Measurements from ENCODE around the gene CDH11. TPM values are rescaled to one million over a fixed set of nuclear protein-coding genes. Genes with fewer than 3 reads are reported as not detected.

The CDH11 gene
- total and polyA plus RNA-seq, 8 donors: 2.2 to 171 (median 15.2) TPM

GRCh38 chr16:65049679-65050078 is 72.2 kb downstream of the CDH11 start:
- H3K4me3 ChIP-seq: no peak overlapping the region
- peaks cover 0 to 2% (median 0%) of the 10 kb centered on the region in 4 donors for H3K4me1 ChIP-seq
- peaks cover 0 to 34% (median 3%) of the 10 kb centered on the region in 4 donors for H3K36me3 ChIP-seq
- H3K27ac ChIP-seq: no peak overlapping the region
- TF ChIP-seq, protein P1, sequence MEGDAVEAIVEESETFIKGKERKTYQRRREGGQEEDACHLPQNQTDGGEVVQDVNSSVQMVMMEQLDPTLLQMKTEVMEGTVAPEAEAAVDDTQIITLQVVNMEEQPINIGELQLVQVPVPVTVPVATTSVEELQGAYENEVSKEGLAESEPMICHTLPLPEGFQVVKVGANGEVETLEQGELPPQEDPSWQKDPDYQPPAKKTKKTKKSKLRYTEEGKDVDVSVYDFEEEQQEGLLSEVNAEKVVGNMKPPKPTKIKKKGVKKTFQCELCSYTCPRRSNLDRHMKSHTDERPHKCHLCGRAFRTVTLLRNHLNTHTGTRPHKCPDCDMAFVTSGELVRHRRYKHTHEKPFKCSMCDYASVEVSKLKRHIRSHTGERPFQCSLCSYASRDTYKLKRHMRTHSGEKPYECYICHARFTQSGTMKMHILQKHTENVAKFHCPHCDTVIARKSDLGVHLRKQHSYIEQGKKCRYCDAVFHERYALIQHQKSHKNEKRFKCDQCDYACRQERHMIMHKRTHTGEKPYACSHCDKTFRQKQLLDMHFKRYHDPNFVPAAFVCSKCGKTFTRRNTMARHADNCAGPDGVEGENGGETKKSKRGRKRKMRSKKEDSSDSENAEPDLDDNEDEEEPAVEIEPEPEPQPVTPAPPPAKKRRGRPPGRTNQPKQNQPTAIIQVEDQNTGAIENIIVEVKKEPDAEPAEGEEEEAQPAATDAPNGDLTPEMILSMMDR (IDR thresholded peaks at IDR 0.05): no peak
- TF ChIP-seq EP300 (IDR thresholded peaks at IDR 0.05): no peak
- TF ChIP-seq POLR2AphosphoS5 (IDR thresholded peaks at IDR 0.05): no peak
- TF ChIP-seq POLR2A (IDR thresholded peaks at IDR 0.05): no peak
- intact Hi-C loops (cut with DNase I; ENCODE audit: low total_unique reads): no loop called here
- no peaks in the 10 kb centered on the region for H3K27me3 ChIP-seq
- no peaks in the 10 kb centered on the region for H3K9me3 ChIP-seq
- no peak for DNase-seq
- 48 to 66% (median 55%) methylated on average over 3 of the region's 3 CpGs for WGBS, 5 donors

DNA sequence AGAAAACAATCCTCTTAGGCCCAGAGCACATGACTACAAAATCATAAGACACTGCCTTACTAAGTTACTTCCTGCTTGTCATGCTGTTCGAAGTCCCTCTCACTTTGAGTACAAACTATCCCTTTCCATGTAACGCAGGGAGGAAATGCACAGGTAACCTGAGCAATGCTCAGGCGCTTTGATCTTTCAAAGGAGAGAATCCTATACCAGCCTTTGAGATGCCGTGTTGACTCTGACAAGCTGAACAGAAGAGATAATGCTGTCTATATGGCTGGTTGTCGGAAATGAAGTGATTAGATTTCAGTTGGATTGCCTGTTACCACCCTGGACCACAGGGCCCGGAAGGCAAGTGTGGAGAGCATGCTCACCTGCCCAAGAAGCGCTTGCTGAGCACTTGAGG is 75.9 kb downstream of the CDH11 start:
- Histone ChIP-seq H3K27ac (no peak overlapping the region), H3K4me3 (no peak overlapping the region), H3K4me1 (peaks cover 0 to 4% (median 0%) of the 10 kb centered on the region in 4 donors), H3K9me3 (no peaks in the 10 kb centered on the region), H3K27me3 (no peaks in the 10 kb centered on the region), H3K36me3 (peaks cover 0 to 21% (median under 1%) of the 10 kb centered on the region in 4 donors)
- DNase-seq: no peak
- TF ChIP-seq EP300 (IDR thresholded peaks at IDR 0.05) (no peak), POLR2A (IDR thresholded peaks at IDR 0.05) (no peak), POLR2AphosphoS5 (IDR thresholded peaks at IDR 0.05) (no peak)
- TF ChIP-seq, protein P1 (IDR thresholded peaks at IDR 0.05): no peak
- 70 to 82% (median 74%) methylated on average over 7 of the region's 7 CpGs for WGBS, 5 donors
- intact Hi-C loops (cut with DNase I; ENCODE audit: low total_unique reads): no loop called here

DNA sequence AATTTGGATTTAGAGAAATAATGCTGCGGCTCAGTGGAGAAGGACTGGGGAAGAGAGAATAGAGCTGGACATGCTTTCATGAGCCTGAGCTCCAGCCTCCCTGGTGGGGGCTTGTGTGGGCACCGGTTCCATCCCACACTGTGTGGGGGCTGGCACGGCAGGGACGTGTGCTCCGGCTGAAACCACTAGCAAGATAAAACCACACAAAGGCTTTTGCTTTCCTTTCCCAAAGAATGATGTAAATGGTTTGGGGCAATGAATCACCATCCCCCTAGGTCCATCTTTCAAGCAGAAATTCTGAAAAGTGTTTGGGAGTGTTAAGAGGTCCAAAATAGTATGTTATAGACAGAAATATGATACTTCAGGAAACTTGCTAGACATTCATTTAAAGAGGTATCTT is 77.0 kb downstream of the CDH11 start:
- no peak for TF ChIP-seq POLR2AphosphoS5 (IDR thresholded peaks at IDR 0.05)
- TF ChIP-seq, protein P1 (IDR thresholded peaks at IDR 0.05): no peak
- no peak for TF ChIP-seq POLR2A (IDR thresholded peaks at IDR 0.05)
- TF ChIP-seq EP300 (IDR thresholded peaks at IDR 0.05): no peak
- peaks cover 0 to 4% (median 0%) of the 10 kb centered on the region in 4 donors for H3K4me1 ChIP-seq
- H3K36me3 ChIP-seq: peaks cover 0 to 14% (median 0%) of the 10 kb centered on the region in 4 donors
- no peak overlapping the region for H3K27ac ChIP-seq
- no peak overlapping the region for H3K4me3 ChIP-seq
- H3K9me3 ChIP-seq: no peaks in the 10 kb centered on the region
- WGBS, 5 donors: 51 to 67% (median 57%) methylated on average over 5 of the region's 5 CpGs
- DNase-seq: no peak
- no peaks in the 10 kb centered on the region for H3K27me3 ChIP-seq
- intact Hi-C loops (cut with DNase I; ENCODE audit: low total_unique reads): no loop called here

- H3K36me3 ChIP-seq: peaks cover 0 to 8% (median 0%) of the 10 kb centered on the region in 4 donors
- TF ChIP-seq POLR2AphosphoS5 (IDR thresholded peaks at IDR 0.05) (no peak), POLR2A (IDR thresholded peaks at IDR 0.05) (no peak)
- TF ChIP-seq, protein P1 (IDR thresholded peaks at IDR 0.05): no peak
- peaks cover 0 to 4% (median 0%) of the 10 kb centered on the region in 4 donors for H3K4me1 ChIP-seq
- intact Hi-C loops (cut with DNase I; ENCODE audit: low total_unique reads): no loop called here
- no peak overlapping the region for H3K4me3 ChIP-seq
- no peaks in the 10 kb centered on the region for H3K9me3 ChIP-seq
- no peak overlapping the region for H3K27ac ChIP-seq
- no peaks in the 10 kb centered on the region for H3K27me3 ChIP-seq
- WGBS, 5 donors: 84 to 95% (median 92%) methylated on average over 2 of the region's 2 CpGs
- DNase-seq: no peak
Observed at GRCh38 chr16:65044026-65044425, 77.8 kb downstream of the CDH11 start.

All from stomach (tissue), 9 donors.